ENCODE results near the gene BHMT2. TPM values are rescaled to one million over a fixed set of nuclear protein-coding genes. Genes with fewer than 3 reads are reported as not detected.

The BHMT2 gene
- total RNA-seq, 1 donor from 2014 or later, result not detected

DNA sequence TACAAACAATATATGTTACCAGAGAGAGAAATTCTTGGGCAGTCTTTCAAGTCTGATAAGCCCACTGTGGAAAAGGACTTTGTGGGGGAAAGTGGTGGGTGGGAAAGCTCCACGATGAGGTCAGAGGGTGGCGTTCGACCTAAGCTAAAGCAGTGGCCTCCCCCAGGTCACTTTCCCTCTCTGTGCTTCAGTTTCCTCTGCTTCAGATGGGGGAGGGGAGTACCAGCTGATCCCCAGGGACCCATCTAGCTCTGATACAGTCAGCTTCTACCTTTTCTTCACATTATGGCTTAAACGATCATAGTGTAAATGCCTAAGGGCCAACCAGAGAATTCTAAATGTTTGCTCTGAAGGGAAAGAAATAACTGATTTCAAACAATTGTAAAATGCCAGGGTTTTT is 47.8 kb upstream of the BHMT2 start:
- H3K9ac ChIP-seq (ENCODE audit: low read length), result peak overlapping the region; percentile 34
- no peaks in the 10 kb centered on the region for H3K79me2 ChIP-seq (ENCODE audit: insufficient read depth, low read length)
- no peak overlapping the region for H3K27ac ChIP-seq (ENCODE audit: low read depth, low read length)
- H3K4me3 ChIP-seq (ENCODE audit: insufficient read depth, low read depth, low read length), result no peak overlapping the region
- H4K20me1 ChIP-seq (ENCODE audit: insufficient read depth, low read length), result no peaks in the 10 kb centered on the region
- H3K36me3 ChIP-seq (ENCODE audit: insufficient read depth, low read length), result no peaks in the 10 kb centered on the region
- H3K9me3 ChIP-seq (ENCODE audit: insufficient read depth, low read depth, low read length), result no peaks in the 10 kb centered on the region
- peaks cover 5% of the 10 kb centered on the region for H3K27me3 Mint-ChIP-seq (ENCODE audit: low read depth, unreplicated experiment)
- DNase-seq (ENCODE audit: low read depth) (no peak), FAIRE-seq (peak; percentile 20)
- H3K4me1 ChIP-seq (ENCODE audit: insufficient read depth, low read length), result peaks cover 12% of the 10 kb centered on the region
- H3K4me2 ChIP-seq (ENCODE audit: low read length), result peak overlapping the region; percentile 70
- H3K4me3 Mint-ChIP-seq (ENCODE audit: unreplicated experiment), result no peak overlapping the region
- peak overlapping the region; percentile 58 for H2AFZ ChIP-seq (ENCODE audit: low read depth, low read length)
- H3K27ac Mint-ChIP-seq (ENCODE audit: unreplicated experiment), result peak overlapping the region; percentile 95
- H3K36me3 Mint-ChIP-seq (ENCODE audit: low read depth, unreplicated experiment), result no peaks in the 10 kb centered on the region
- TF ChIP-seq EZH2 (IDR thresholded peaks at IDR 0.05; ENCODE audit: insufficient read depth, low read length), result no peak
- TF ChIP-seq, protein P1, sequence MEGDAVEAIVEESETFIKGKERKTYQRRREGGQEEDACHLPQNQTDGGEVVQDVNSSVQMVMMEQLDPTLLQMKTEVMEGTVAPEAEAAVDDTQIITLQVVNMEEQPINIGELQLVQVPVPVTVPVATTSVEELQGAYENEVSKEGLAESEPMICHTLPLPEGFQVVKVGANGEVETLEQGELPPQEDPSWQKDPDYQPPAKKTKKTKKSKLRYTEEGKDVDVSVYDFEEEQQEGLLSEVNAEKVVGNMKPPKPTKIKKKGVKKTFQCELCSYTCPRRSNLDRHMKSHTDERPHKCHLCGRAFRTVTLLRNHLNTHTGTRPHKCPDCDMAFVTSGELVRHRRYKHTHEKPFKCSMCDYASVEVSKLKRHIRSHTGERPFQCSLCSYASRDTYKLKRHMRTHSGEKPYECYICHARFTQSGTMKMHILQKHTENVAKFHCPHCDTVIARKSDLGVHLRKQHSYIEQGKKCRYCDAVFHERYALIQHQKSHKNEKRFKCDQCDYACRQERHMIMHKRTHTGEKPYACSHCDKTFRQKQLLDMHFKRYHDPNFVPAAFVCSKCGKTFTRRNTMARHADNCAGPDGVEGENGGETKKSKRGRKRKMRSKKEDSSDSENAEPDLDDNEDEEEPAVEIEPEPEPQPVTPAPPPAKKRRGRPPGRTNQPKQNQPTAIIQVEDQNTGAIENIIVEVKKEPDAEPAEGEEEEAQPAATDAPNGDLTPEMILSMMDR (IDR thresholded peaks at IDR 0.05; ENCODE audit: insufficient read depth, low read depth, low read length), result no peak
- H3K27me3 ChIP-seq (ENCODE audit: insufficient read depth, low read length), result no peaks in the 10 kb centered on the region
- H3K9me3 Mint-ChIP-seq (ENCODE audit: unreplicated experiment), result no peaks in the 10 kb centered on the region
- H3K4me1 Mint-ChIP-seq (ENCODE audit: low read depth, unreplicated experiment), result peaks cover 6% of the 10 kb centered on the region

DNA sequence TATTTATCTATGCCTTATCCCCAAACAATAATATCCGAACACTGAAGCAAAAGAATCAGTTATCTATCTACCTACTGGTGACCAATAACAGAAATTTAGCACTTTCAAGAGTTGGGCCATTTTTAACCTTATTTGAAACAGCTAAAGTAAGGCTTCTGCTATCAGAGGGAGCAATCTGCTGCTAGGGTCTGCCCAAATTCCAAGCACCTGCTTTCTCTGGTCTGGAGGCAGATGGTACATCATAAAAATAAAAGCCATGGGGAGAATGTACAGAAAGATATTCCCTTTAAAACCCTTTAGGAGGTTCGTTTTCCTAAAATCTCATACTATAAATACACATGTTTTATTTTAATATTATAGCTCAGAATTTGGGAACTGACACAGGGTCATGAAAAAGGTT is 46.8 kb upstream of the BHMT2 start:
- no peak overlapping the region for H3K4me2 ChIP-seq (ENCODE audit: low read length)
- H3K4me3 Mint-ChIP-seq (ENCODE audit: unreplicated experiment), result no peak overlapping the region
- no peak overlapping the region for H3K4me3 ChIP-seq (ENCODE audit: insufficient read depth, low read depth, low read length)
- TF ChIP-seq, protein P1 (IDR thresholded peaks at IDR 0.05; ENCODE audit: insufficient read depth, low read depth, low read length), result no peak
- TF ChIP-seq EZH2 (IDR thresholded peaks at IDR 0.05; ENCODE audit: insufficient read depth, low read length), result no peak
- H3K9ac ChIP-seq (ENCODE audit: low read length), result no peak overlapping the region
- DNase-seq (ENCODE audit: low read depth) (no peak), FAIRE-seq (no peak)
- H3K27ac ChIP-seq (ENCODE audit: low read depth, low read length), result no peak overlapping the region
- peaks cover 12% of the 10 kb centered on the region for H3K4me1 ChIP-seq (ENCODE audit: insufficient read depth, low read length)
- H3K27ac Mint-ChIP-seq (ENCODE audit: unreplicated experiment), result no peak overlapping the region
- no peaks in the 10 kb centered on the region for H4K20me1 ChIP-seq (ENCODE audit: insufficient read depth, low read length)
- H3K36me3 Mint-ChIP-seq (ENCODE audit: low read depth, unreplicated experiment), result no peaks in the 10 kb centered on the region
- H2AFZ ChIP-seq (ENCODE audit: low read depth, low read length), result no peak overlapping the region
- no peaks in the 10 kb centered on the region for H3K9me3 ChIP-seq (ENCODE audit: insufficient read depth, low read depth, low read length)
- no peaks in the 10 kb centered on the region for H3K36me3 ChIP-seq (ENCODE audit: insufficient read depth, low read length)
- no peaks in the 10 kb centered on the region for H3K27me3 ChIP-seq (ENCODE audit: insufficient read depth, low read length)
- H3K79me2 ChIP-seq (ENCODE audit: insufficient read depth, low read length), result no peaks in the 10 kb centered on the region
- H3K4me1 Mint-ChIP-seq (ENCODE audit: low read depth, unreplicated experiment), result peaks cover 6% of the 10 kb centered on the region
- peaks cover 11% of the 10 kb centered on the region for H3K27me3 Mint-ChIP-seq (ENCODE audit: low read depth, unreplicated experiment)
- no peaks in the 10 kb centered on the region for H3K9me3 Mint-ChIP-seq (ENCODE audit: unreplicated experiment)

DNA sequence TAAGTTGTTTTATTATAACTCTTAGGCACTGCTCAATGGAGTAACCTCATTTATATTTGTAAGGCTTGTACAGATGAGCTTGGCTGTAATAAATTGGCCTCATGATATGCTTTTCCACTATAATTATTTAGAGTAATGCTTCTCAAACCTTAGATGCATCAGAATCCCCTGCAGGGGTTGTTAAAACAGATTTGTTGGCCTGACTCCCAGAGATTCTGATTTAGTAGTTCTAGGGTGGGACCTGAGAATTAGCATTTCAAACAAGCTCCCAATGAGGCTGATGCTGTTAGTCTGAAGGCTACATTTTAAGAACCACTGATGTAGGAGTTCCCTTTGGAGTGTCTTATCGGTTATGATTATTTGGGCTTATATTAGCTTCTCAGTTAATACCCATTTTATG is 46.2 kb upstream of the BHMT2 start:
- FAIRE-seq (no peak), DNase-seq (ENCODE audit: low read depth) (no peak)
- no peak overlapping the region for H3K4me3 Mint-ChIP-seq (ENCODE audit: unreplicated experiment)
- H3K9me3 ChIP-seq (ENCODE audit: insufficient read depth, low read depth, low read length), result no peaks in the 10 kb centered on the region
- H3K27ac Mint-ChIP-seq (ENCODE audit: unreplicated experiment), result no peak overlapping the region
- H4K20me1 ChIP-seq (ENCODE audit: insufficient read depth, low read length), result no peaks in the 10 kb centered on the region
- H3K27me3 ChIP-seq (ENCODE audit: insufficient read depth, low read length), result no peaks in the 10 kb centered on the region
- no peak overlapping the region for H3K9ac ChIP-seq (ENCODE audit: low read length)
- no peak overlapping the region for H3K4me2 ChIP-seq (ENCODE audit: low read length)
- peaks cover 11% of the 10 kb centered on the region for H3K27me3 Mint-ChIP-seq (ENCODE audit: low read depth, unreplicated experiment)
- no peaks in the 10 kb centered on the region for H3K9me3 Mint-ChIP-seq (ENCODE audit: unreplicated experiment)
- H3K4me1 Mint-ChIP-seq (ENCODE audit: low read depth, unreplicated experiment), result peaks cover 6% of the 10 kb centered on the region
- H3K4me1 ChIP-seq (ENCODE audit: insufficient read depth, low read length), result peaks cover 12% of the 10 kb centered on the region
- no peaks in the 10 kb centered on the region for H3K79me2 ChIP-seq (ENCODE audit: insufficient read depth, low read length)
- H3K27ac ChIP-seq (ENCODE audit: low read depth, low read length), result no peak overlapping the region
- no peak for TF ChIP-seq EZH2 (IDR thresholded peaks at IDR 0.05; ENCODE audit: insufficient read depth, low read length)
- TF ChIP-seq, protein P1 (IDR thresholded peaks at IDR 0.05; ENCODE audit: insufficient read depth, low read depth, low read length), result no peak
- H2AFZ ChIP-seq (ENCODE audit: low read depth, low read length), result no peak overlapping the region
- H3K4me3 ChIP-seq (ENCODE audit: insufficient read depth, low read depth, low read length), result no peak overlapping the region
- no peaks in the 10 kb centered on the region for H3K36me3 ChIP-seq (ENCODE audit: insufficient read depth, low read length)
- H3K36me3 Mint-ChIP-seq (ENCODE audit: low read depth, unreplicated experiment), result no peaks in the 10 kb centered on the region

Measured in astrocyte (in vitro differentiated cells and primary cell).